GM21447 (cell line): ENCODE results near the gene ADAMTS3.

Experiments
- ATAC-seq: cut with Tn5 transposase; IDR thresholded peaks from one replicate; pipeline ENCODE4 v1.9.1; 2021; ENCODE audit not compliant: unreplicated experiment

ADAMTS3 gene

DNA sequence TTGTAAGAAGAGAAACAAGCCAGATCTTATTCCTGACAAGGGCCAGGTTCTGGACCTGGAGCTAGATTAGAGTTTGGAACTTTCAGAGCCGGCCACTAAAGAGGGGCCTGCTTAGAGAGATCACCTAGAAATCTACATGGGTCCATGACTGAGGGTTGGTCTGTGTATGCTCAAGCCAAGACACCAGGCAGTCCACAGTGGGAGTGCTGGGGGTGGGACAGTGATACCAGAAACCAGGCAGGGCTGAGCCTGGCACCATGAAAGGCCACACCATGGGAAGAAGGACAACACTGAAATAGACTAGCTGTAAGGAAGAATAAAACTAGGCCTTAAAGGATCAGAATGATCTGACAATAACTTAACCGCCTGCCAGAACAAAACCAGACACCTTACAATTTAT is 267.3 kb downstream of the ADAMTS3 start:
- no peak for ATAC-seq

DNA sequence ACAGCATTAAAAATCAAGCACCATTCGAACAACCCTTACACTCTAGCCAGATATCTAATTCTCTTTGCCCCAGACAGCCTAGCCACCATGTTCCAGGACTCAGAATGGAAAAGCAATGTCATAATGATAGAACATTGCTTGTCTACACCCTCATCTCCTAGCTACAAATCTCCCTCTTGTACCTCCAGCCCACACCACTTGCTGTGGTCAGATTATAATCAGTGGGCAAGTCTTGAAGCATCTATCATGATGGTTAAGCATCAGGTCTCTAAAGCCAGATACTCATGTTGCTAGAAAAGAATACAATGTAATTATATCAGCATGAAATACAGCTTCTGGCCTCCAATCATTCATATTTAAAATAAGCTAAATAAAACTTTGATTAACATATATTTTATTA is 268.9 kb downstream of the ADAMTS3 start:
- no peak for ATAC-seq

GRCh38 chr4:72295966-72296557 is 273.0 kb downstream of the ADAMTS3 start:
- no peak for ATAC-seq

- ATAC-seq, result no peak
Observed at GRCh38 chr4:72290737-72291136, 278.3 kb downstream of the ADAMTS3 start.

DNA sequence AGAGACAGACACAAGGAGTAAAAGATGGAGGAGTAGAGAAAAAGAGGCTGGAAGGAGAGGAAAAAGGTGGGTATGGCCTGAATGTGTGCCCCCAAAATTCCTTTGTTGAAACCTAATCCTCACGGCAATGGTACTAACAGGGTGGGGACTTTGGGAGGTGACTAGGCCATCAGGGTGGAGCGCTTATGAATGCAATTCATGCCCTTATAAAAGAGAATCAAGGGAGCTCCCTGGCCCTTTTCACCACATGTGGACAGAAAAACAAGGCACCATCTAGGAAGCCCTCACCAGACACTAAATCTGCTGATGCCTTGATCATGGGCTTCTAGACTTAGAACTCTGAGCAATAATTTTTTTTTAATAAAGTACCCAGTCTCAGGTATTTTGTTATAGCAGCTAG is 282.1 kb downstream of the ADAMTS3 start:
- ATAC-seq, result no peak

- ATAC-seq, result no peak
Observed at GRCh38 chr4:72286185-72286584, 282.8 kb downstream of the ADAMTS3 start.

DNA sequence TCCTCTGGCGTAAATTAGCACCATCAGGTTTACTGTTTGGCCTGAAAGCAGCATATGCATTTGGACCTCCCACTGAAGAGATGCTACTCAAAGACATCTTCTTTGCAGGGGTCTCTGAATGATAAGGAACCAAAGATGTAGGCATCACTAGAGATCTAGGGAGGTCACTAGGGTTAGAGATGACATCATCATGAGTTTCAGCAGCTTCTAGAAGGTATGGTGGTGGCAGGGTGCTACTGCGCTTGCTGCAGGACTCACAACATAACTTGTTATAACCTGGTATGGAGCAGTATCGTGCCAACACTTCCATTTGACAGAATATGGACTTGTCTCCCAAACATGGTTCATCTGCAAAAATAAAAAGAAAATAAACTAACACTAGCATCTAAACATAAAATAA is 285.7 kb downstream of the ADAMTS3 start:
- no peak for ATAC-seq

DNA sequence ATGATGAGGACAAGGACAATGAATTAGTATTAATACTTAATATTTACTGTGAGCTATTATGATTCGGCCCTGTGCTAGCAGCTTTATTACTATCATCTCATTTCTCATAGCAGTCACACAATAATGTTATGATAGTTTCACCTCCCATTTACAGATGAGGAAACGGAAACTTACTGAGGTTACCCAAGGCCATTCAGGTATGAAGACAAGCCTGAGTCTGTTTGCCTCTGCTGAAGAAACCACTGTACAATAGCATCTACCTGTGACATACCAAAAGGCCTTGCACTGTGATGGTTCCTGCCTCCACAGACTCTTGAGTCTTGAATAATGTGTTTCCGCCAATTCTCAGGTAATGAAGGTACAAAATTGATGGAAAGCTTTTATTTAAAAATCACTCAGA is 288.8 kb downstream of the ADAMTS3 start:
- ATAC-seq, result no peak

DNA sequence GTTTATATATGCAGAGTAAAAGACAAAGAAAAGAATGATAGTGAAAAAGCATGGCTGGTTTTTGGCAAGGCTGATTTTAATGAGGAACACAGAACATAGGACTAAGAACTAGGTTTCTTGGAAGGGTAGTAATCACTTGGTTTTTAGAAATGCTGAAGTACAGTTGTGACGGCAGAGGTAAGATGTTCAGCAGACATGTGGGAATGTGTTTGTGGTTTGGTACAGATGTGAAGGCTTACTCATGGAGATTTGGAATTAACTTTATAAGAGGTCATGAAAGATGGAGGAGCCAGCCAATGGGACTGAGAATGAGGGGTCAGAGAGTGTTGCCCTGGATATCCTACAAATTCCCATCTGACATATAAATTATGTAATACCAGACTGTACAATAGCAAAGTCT is 293.6 kb downstream of the ADAMTS3 start:
- ATAC-seq, result no peak

- no peak for ATAC-seq
Observed at GRCh38 chr4:72274251-72274650, 294.8 kb downstream of the ADAMTS3 start.

DNA sequence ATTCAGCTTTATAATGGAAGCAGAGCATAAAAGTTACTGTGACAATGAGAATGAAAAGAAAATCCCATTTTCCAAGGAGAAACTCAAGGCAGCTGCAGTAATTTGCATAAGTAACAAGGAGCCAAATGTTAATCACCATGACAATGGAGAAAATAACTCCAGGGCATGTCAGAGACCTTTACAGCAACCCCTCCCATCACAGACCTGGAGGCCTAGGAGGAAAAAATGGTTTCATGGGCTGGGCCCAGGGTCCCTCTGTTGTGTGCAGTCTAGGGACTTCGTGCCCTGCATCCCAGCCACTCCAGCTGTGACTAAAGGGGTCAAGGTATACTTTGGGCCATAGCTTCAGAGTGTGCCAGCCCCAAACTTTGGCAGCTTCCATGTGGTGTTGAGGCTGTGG is 313.8 kb downstream of the ADAMTS3 start:
- no peak for ATAC-seq

- no peak for ATAC-seq
Observed at GRCh38 chr4:72243641-72244040, 325.4 kb downstream of the ADAMTS3 start.

GRCh38 chr4:72239487-72240116 is 329.4 kb downstream of the ADAMTS3 start:
- no peak for ATAC-seq
